ENCODE results near the gene PCDHGB3.
"Not testable (repeated sequence)": the region's sequence is repeated elsewhere in the genome, so short reads cannot be mapped to it uniquely, and the experiment has no call there.

Gene PCDHGB3

GRCh38 chr5:141374627-141375026 is 4.6 kb downstream of the PCDHGB3 start:
- ATAC-seq (no peak), DNase-seq (no peak)
- no peak overlapping the region for H3K4me3 Mint-ChIP-seq
- H3K27ac Mint-ChIP-seq: no peak overlapping the region
- peaks cover 69% of the 10 kb centered on the region for H3K27me3 Mint-ChIP-seq
- H3K9me3 Mint-ChIP-seq: peaks cover 16 to 52% of the 10 kb centered on the region in 2 donors
- H3K4me1 Mint-ChIP-seq: peaks cover 8% of the 10 kb centered on the region

GRCh38 chr5:141375444-141376155 is 5.6 kb downstream of the PCDHGB3 start:
- not testable (repeated sequence) for H3K27ac Mint-ChIP-seq, ATAC-seq
- H3K27me3 Mint-ChIP-seq: peaks cover 59% of the 10 kb centered on the region

GRCh38 chr5:141382469-141383294 is 12.6 kb downstream of the PCDHGB3 start, which contains the start of gene PCDHGA7:
Gene PCDHGA7 (plus strand): TSS chr5:141382742. CDS start chr5:141382900, 158 bp downstream.
- Mint-ChIP-seq H3K27ac (peak within 1 kb of the TSS in 1 of 2 donors; percentile 56), H3K4me3 (peak within 1 kb of the TSS; percentile 74 to 85), H3K27me3 (peaks cover 67% of the 10 kb centered on the region), H3K9me3 (peaks cover 5 to 25% of the 10 kb centered on the region in 2 donors), H3K4me1 (peaks cover 5% of the 10 kb centered on the region)
- ATAC-seq (no peak), DNase-seq (no peak)

More at GRCh38 chr5:141375444-141376155, 5.6 kb downstream of the PCDHGB3 start:
- not testable (repeated sequence) for H3K4me3 Mint-ChIP-seq, H3K4me1 Mint-ChIP-seq, DNase-seq
- H3K9me3 Mint-ChIP-seq: peaks cover 14 to 45% of the 10 kb centered on the region in 2 donors

GRCh38 chr5:141383345-141383744 is 13.3 kb downstream of the PCDHGB3 start:
- H3K9me3 Mint-ChIP-seq: peaks cover 7 to 27% of the 10 kb centered on the region in 2 donors
- peaks cover 5% of the 10 kb centered on the region for H3K4me1 Mint-ChIP-seq
- H3K27me3 Mint-ChIP-seq: peaks cover 65% of the 10 kb centered on the region
- ATAC-seq (no peak), DNase-seq (no peak)
- H3K4me3 Mint-ChIP-seq: peak overlapping the region; percentile 74 to 85
- no peak overlapping the region for H3K27ac Mint-ChIP-seq

- peaks cover 75% of the 10 kb centered on the region for H3K27me3 Mint-ChIP-seq
- H3K9me3 Mint-ChIP-seq: peaks cover 10 to 41% of the 10 kb centered on the region in 2 donors
- no peak overlapping the region for H3K27ac Mint-ChIP-seq
- ATAC-seq (no peak), DNase-seq (no peak)
- H3K4me3 Mint-ChIP-seq: no peak overlapping the region
- H3K4me1 Mint-ChIP-seq: peaks cover 5% of the 10 kb centered on the region
Measured at GRCh38 chr5:141384471-141385267, 14.6 kb downstream of the PCDHGB3 start.

GRCh38 chr5:141387557-141388311 is 17.7 kb downstream of the PCDHGB3 start, which contains the start of gene PCDHGB4:
Gene PCDHGB4 (plus strand): TSS chr5:141387698. CDS start chr5:141387885, 187 bp downstream.
- Mint-ChIP-seq H3K27ac (peak within 1 kb of the TSS in 1 of 2 donors; percentile 6), H3K4me3 (peak within 1 kb of the TSS; percentile 56 to 57), H3K27me3 (peaks cover 83% of the 10 kb centered on the region), H3K9me3 (peaks cover 24 to 48% of the 10 kb centered on the region in 2 donors)
- DNase-seq: peak in 1 of 2 donors; percentile 35
- not testable (repeated sequence) for H3K4me1 Mint-ChIP-seq
- peak; percentile 81 for ATAC-seq

GRCh38 chr5:141388661-141389060 is 18.6 kb downstream of the PCDHGB3 start:
- Mint-ChIP-seq H3K27ac (no peak overlapping the region), H3K9me3 (peaks cover 24 to 41% of the 10 kb centered on the region in 2 donors), H3K4me3 (peak overlapping the region in 1 of 2 donors; percentile 15), H3K4me1 (no peaks in the 10 kb centered on the region), H3K27me3 (peaks cover 83% of the 10 kb centered on the region)
- ATAC-seq: no peak
- no peak for DNase-seq

- H3K27me3 Mint-ChIP-seq: peaks cover 83% of the 10 kb centered on the region
- no peak for DNase-seq
- H3K4me3 Mint-ChIP-seq: no peak overlapping the region
- H3K4me1 Mint-ChIP-seq: no peaks in the 10 kb centered on the region
- ATAC-seq: no peak
- H3K9me3 Mint-ChIP-seq: peaks cover 29 to 46% of the 10 kb centered on the region in 2 donors
- H3K27ac Mint-ChIP-seq: no peak overlapping the region
Measured at GRCh38 chr5:141389153-141390042, 19.4 kb downstream of the PCDHGB3 start.

GRCh38 chr5:141392429-141393198 is 22.6 kb downstream of the PCDHGB3 start, which contains the start of gene PCDHGA8:
Gene PCDHGA8 (plus strand): TSS chr5:141392633. CDS start chr5:141392814, 181 bp downstream.
- Mint-ChIP-seq H3K9me3 (peaks cover 25 to 38% of the 10 kb centered on the region in 2 donors), H3K27ac (peak within 1 kb of the TSS in 1 of 2 donors; percentile 86), H3K27me3 (peaks cover 81% of the 10 kb centered on the region), H3K4me3 (no peak within 1 kb of the TSS), H3K4me1 (no peaks in the 10 kb centered on the region)
- no peak for ATAC-seq
- DNase-seq: no peak

GRCh38 chr5:141393267-141393666 is 23.2 kb downstream of the PCDHGB3 start:
- DNase-seq: no peak
- H3K4me3 Mint-ChIP-seq: no peak overlapping the region
- ATAC-seq: no peak
- no peak overlapping the region for H3K27ac Mint-ChIP-seq
- H3K4me1 Mint-ChIP-seq: no peaks in the 10 kb centered on the region
- peaks cover 23 to 36% of the 10 kb centered on the region in 2 donors for H3K9me3 Mint-ChIP-seq
- peaks cover 77% of the 10 kb centered on the region for H3K27me3 Mint-ChIP-seq

GRCh38 chr5:141394401-141395187 is 24.6 kb downstream of the PCDHGB3 start:
- not testable (repeated sequence) for H3K4me3 Mint-ChIP-seq, H3K27ac Mint-ChIP-seq, ATAC-seq, DNase-seq, H3K4me1 Mint-ChIP-seq
- peaks cover 77% of the 10 kb centered on the region for H3K27me3 Mint-ChIP-seq
- H3K9me3 Mint-ChIP-seq: peaks cover 20 to 34% of the 10 kb centered on the region in 2 donors

- Mint-ChIP-seq H3K27ac (peak within 1 kb of the TSS; percentile 33 to 42), H3K9me3 (peaks cover 11 to 32% of the 10 kb centered on the region in 2 donors), H3K27me3 (peaks cover 79% of the 10 kb centered on the region), H3K4me3 (peak within 1 kb of the TSS; percentile 67 to 69)
- DNase-seq (peak in 1 of 2 donors; percentile 51), ATAC-seq (peak; percentile 92)
- not testable (repeated sequence) for H3K4me1 Mint-ChIP-seq
Measured at GRCh38 chr5:141397756-141398551, 27.9 kb downstream of the PCDHGB3 start, which contains the start of gene PCDHGB5. Gene PCDHGB5 (plus strand): TSS chr5:141397947. CDS start chr5:141398128, 181 bp downstream.
